ENCODE data around the gene WFIKKN1. TPM values are rescaled to one million over a fixed set of nuclear protein-coding genes. Genes with fewer than 3 reads are reported as not detected.

WFIKKN1 gene
- total and polyA plus RNA-seq, 2 of the 4 experiments (the other 2 are of a cell fraction) = 0.10 TPM; not detected in 1

DNA sequence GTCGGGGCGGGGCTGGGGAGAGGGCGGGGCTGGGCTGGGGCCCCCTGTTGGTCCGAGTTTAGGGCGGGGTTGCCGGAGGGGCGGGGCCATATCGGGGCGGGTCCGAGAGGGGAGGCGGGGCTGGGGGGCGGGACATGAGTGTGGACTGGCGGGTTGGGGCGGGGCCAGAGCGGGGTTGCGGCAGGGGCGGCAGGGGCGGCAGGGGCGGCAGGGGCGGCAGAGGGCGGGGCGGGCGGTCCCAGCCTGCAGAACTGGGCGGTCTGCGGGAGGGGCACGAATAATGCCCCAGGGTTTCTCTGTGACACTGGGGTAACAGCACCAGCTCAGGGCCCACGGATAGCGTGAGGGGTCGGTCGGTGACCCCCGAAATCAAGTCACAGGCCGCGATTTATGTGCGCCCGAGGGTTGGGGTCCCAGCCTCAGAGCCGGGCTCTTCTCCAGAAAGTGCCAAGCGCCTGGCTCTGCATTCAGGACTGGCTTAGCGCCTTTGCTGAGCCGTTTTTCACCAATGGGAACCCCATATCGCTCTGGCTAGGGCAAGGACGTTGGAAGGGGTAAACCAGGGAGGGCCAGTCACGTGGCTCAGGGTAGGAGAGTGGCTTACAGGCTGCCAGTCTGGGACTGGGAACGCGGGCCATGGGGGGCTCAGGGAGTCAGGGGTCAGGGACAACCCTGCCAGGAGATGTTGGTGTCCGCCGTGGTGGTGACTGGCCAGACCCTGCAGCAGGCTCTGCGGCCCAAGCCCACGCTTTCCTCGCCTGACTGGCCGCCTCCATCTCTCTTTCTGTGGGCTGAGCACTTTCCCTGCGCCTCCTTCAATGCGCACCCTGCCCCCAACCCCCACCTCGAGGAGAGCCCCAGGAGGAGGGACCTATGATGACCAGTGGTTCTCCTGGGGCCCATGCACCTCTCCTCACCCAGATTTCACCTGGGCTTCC, 6.6 kb downstream of the WFIKKN1 start (continued):
- no peak for TF ChIP-seq RCOR1 (IDR thresholded peaks at IDR 0.05; ENCODE audit: insufficient replicate concordance, low read length)
- TF ChIP-seq POLR2A (IDR thresholded peaks at IDR 0.05; ENCODE audit: low read depth, low read length) = no peak
- no peak for TF ChIP-seq CEBPB (IDR thresholded peaks at IDR 0.05; ENCODE audit: low read depth, low read length)

- in situ Hi-C loops (cut with MboI; ENCODE audit: low sequenced_read_pairs) (no loop called here), intact Hi-C loops (cut with micrococcal nuclease) (loop anchor here (5.0 kb wide), 1 partner anchor 111 kb away; the partner anchor contains the start of gene CAPN15), dilution Hi-C loops (cut with HindIII; ENCODE audit: low sequenced_read_pairs, unreplicated experiment) (no loop called here)
- Histone ChIP-seq H4K5ac (ENCODE audit: low read depth, low read length) (no peak overlapping the region), H3K79me1 (ENCODE audit: low read depth in 1 of 2, low read length in 2 of 2) (peaks cover 0 to 34% of the 10 kb centered on the region in 2 experiments; a peak in 2 of 4 replicates), H2AK5ac (ENCODE audit: low read depth, low read length) (0 out of 2 replicates have a peak overlapping the region, but pooled peaks have one; percentile 69), H3K27me3 (ENCODE audit: control insufficient read depth, insufficient read depth, low read length) (no peaks in the 10 kb centered on the region), H3K18ac (ENCODE audit: low read depth, low read length) (no peak overlapping the region), H2BK15ac (ENCODE audit: low read depth, low read length) (no peak overlapping the region), H3K14ac (replicated peaks; ENCODE audit: low read depth, low read length) (no peak overlapping the region), H3K4me1 (ENCODE audit: control insufficient read depth, insufficient read depth, low read length) (peaks cover 18% of the 10 kb centered on the region), H2AK9ac (replicated peaks; ENCODE audit: low read depth, low read length, poor library complexity) (peak overlapping the region; percentile 28), H4K8ac (ENCODE audit: low read depth in 2 of 2, low read length in 2 of 2) (no peak overlapping the region), H2BK5ac (ENCODE audit: low read depth, low read length, poor library complexity, severe bottlenecking) (no peak overlapping the region), H4K20me1 (ENCODE audit: insufficient read depth, low read length) (peaks cover 4% of the 10 kb centered on the region), H2BK20ac (ENCODE audit: low read depth, low read length) (no peak overlapping the region), H3K27ac (ENCODE audit: insufficient read depth, low read length) (no peak overlapping the region), H4K91ac (ENCODE audit: insufficient read depth, low read depth, low read length) (no peak overlapping the region), H3K9ac (ENCODE audit: low read depth, low read length) (no peak overlapping the region), H3K36me3 (ENCODE audit: control insufficient read depth, insufficient read depth, low read length) (peaks cover 9% of the 10 kb centered on the region; the same call in 1 of the 2 replicates), H3K23ac (ENCODE audit: low read depth, low read length) (no peak overlapping the region), H3K4ac (ENCODE audit: low read depth, low read length) (no peak overlapping the region), H3K9me1 (ENCODE audit: insufficient read depth, low read length) (peaks cover 8% of the 10 kb centered on the region; the same call in 1 of the 2 replicates), H3K9me3 (ENCODE audit: control insufficient read depth, insufficient read depth, low read length) (no peaks in the 10 kb centered on the region), H3K56ac (ENCODE audit: extremely low read depth, insufficient read depth, low read length) (no peak overlapping the region), H3K4me3 (ENCODE audit: insufficient read depth, low read depth, low read length) (no peak overlapping the region), H3K4me2 (ENCODE audit: low read depth, low read length) (no peak overlapping the region), H2BK120ac (ENCODE audit: low read depth, low read length) (no peak overlapping the region), H2AFZ (replicated peaks; ENCODE audit: low read length, poor library complexity) (peak overlapping the region; percentile 93)
- ChIA-PET POLR2A (ENCODE audit: unreplicated experiment) (no interaction called here), CTCF (no interaction called here)
- WGBS, 2 experiments (ENCODE audit: extremely low coverage in 2 of 2, insufficient read length in 1 of 2) = 88% methylated on average over 8 of the region's 15 CpGs; no CpG with 5 or more reads in 1 of the 2 experiments
- DNase-seq (no peak), ATAC-seq (ENCODE audit: low read depth) (no peak)
- no TSS peak for BruUV-seq (replicated peaks)
- TF ChIP-seq POLR2A (IDR thresholded peaks at IDR 0.05; ENCODE audit: low read depth, low read length) = no peak
- TF ChIP-seq CHD1 (IDR thresholded peaks at IDR 0.05; ENCODE audit: low read depth, low read length) = no peak
- TF ChIP-seq RCOR1 (IDR thresholded peaks at IDR 0.05; ENCODE audit: insufficient replicate concordance, low read length) = no peak
- TF ChIP-seq, protein P1, sequence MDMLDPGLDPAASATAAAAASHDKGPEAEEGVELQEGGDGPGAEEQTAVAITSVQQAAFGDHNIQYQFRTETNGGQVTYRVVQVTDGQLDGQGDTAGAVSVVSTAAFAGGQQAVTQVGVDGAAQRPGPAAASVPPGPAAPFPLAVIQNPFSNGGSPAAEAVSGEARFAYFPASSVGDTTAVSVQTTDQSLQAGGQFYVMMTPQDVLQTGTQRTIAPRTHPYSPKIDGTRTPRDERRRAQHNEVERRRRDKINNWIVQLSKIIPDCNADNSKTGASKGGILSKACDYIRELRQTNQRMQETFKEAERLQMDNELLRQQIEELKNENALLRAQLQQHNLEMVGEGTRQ (IDR thresholded peaks at IDR 0.05; ENCODE audit: low read depth, low read length) = no peak
- no peak for TF ChIP-seq RAD21 (IDR thresholded peaks at IDR 0.05; ENCODE audit: low read length)
- TF ChIP-seq BHLHE40 (IDR thresholded peaks at IDR 0.05; ENCODE audit: low read depth, low read length) = no peak
- no peak for TF ChIP-seq ELK1 (IDR thresholded peaks at IDR 0.05; ENCODE audit: borderline replicate concordance, low read depth, low read length)
- no peak for TF ChIP-seq NFE2L2 (IDR thresholded peaks at IDR 0.05; ENCODE audit: low read depth, low read length)
- no peak for TF ChIP-seq MAFK (IDR thresholded peaks at IDR 0.05; ENCODE audit: low read depth, low read length)
- TF ChIP-seq CTCF (conservative IDR thresholded peaks at IDR 0.05; ENCODE audit: low read depth, low read length) = no peak
- no peak for TF ChIP-seq CEBPB (IDR thresholded peaks at IDR 0.05; ENCODE audit: low read depth, low read length)
These were observed 7.3 kb downstream of the WFIKKN1 start for GRCh38 chr16:638034-638543.
